ENCODE measurements around the gene DNAJC15.

Gene DNAJC15

DNA sequence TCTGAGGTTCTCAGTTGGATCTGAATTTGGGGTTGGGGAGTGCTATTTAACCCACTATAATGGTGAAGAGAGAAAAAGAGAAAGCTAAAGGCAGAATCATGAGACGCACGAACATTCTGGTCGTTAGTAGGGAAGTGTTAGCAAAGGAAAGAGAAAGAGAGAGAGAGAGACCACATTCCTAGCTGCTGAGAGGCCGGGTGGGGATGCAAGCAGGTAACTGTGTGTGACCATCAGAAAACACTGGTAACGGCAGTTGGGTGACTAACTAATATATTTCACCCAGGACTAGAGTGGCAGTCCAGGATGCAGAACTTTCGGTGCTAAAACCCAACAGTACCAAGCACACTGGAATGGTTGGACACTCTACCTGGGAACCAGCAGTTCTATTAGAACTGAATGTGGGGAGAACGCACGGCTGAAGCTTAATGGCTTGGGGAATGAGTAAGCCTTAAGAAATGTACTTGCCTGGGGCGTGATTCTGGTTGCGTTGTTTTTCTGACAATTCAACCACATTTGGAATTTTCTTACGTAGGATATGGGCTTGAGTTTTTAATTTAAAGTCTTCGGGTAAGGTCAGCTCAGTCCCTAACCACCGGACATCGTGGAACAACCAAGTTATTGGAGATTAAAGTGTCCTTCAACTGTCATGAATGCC is 130.2 kb downstream of the DNAJC15 start:
- ChIA-PET CTCF (interaction anchor here (1.3 kb wide), 1 partner anchor 11 kb away, joined by 4 read pairs; no protein-coding TSS in a partner anchor), POLR2A (no interaction called here)
- no peak for TF ChIP-seq CTCF (IDR thresholded peaks at IDR 0.05; ENCODE audit: control extremely low read depth, extremely low read depth, low read depth, missing control alignments)
- DNase-seq (ENCODE audit: extremely low spot score), result no peak

- no peak for TF ChIP-seq CTCF (IDR thresholded peaks at IDR 0.05; ENCODE audit: control extremely low read depth, extremely low read depth, low read depth, missing control alignments)
- CTCF ChIA-PET, result interaction anchor here (1.3 kb wide), 1 partner anchor 12 kb away, joined by 4 read pairs; no protein-coding TSS in a partner anchor
- no peak for DNase-seq (ENCODE audit: extremely low spot score)
- POLR2A ChIA-PET, result no interaction called here
Measured at GRCh38 chr13:43154156-43154651, 130.8 kb downstream of the DNAJC15 start.

GRCh38 chr13:43154839-43155238 is 131.5 kb downstream of the DNAJC15 start:
- POLR2A ChIA-PET, result no interaction called here
- TF ChIP-seq CTCF (IDR thresholded peaks at IDR 0.05; ENCODE audit: control extremely low read depth, extremely low read depth, low read depth, missing control alignments), result no peak
- CTCF ChIA-PET, result no interaction called here
- DNase-seq (ENCODE audit: extremely low spot score), result no peak

- ChIA-PET CTCF (interaction anchor here (1.2 to 1.5 kb wide), 2 partner anchors 10 to 20 kb away, joined by 3 read pairs; no protein-coding TSS in a partner anchor), POLR2A (no interaction called here)
- no peak for DNase-seq (ENCODE audit: extremely low spot score)
- TF ChIP-seq CTCF (IDR thresholded peaks at IDR 0.05; ENCODE audit: control extremely low read depth, extremely low read depth, low read depth, missing control alignments), result no peak
Measured at GRCh38 chr13:43156916-43157315, 133.5 kb downstream of the DNAJC15 start.

GRCh38 chr13:43157796-43158195 is 134.4 kb downstream of the DNAJC15 start:
- no peak for TF ChIP-seq CTCF (IDR thresholded peaks at IDR 0.05; ENCODE audit: control extremely low read depth, extremely low read depth, low read depth, missing control alignments)
- ChIA-PET POLR2A (no interaction called here), CTCF (interaction anchor here (0.7 to 1.2 kb wide), 2 partner anchors 11 to 19 kb away, joined by 3 to 4 read pairs; no protein-coding TSS in a partner anchor)
- no peak for DNase-seq (ENCODE audit: extremely low spot score)

GRCh38 chr13:43158516-43158915 is 135.1 kb downstream of the DNAJC15 start:
- no peak for DNase-seq (ENCODE audit: extremely low spot score)
- ChIA-PET POLR2A (no interaction called here), CTCF (no interaction called here)
- TF ChIP-seq CTCF (IDR thresholded peaks at IDR 0.05; ENCODE audit: control extremely low read depth, extremely low read depth, low read depth, missing control alignments), result no peak

Data from GM10248 (cell line).